Prostate gland (tissue), 2 donors: Measurements from ENCODE around the gene LRRC4B.

Experiments
- POLR2A ChIP-seq: fragments of 450-650 bp; IDR thresholded peaks from one replicate; pipeline ENCODE4 v1.6.1; 2016; ENCODE audit warnings: antibody characterized with exemption, mild to moderate bottlenecking
- POLR2AphosphoS5 ChIP-seq: sonication (generic); formaldehyde crosslinking; IDR thresholded peaks from one replicate; pipeline ENCODE4 v1.6.1; 2017; ENCODE audit warnings: antibody characterized with exemption
- TF ChIP-seq, protein P1 (sequence below), 4 experiments: fragments of 200-600 bp in 2 of 4; fragments of 450-650 bp in 2 of 4; sonication (generic) in 2 of 4; IDR thresholded peaks; 1 replicate in 3 of 4; 2 replicates in 1 of 4; pipeline ENCODE4 v1.5.1; 2016 to 2019; ENCODE audit warnings: antibody characterized with exemption in 4 of 4, mild to moderate bottlenecking in 2 of 4, moderate library complexity in 2 of 4

DNA sequence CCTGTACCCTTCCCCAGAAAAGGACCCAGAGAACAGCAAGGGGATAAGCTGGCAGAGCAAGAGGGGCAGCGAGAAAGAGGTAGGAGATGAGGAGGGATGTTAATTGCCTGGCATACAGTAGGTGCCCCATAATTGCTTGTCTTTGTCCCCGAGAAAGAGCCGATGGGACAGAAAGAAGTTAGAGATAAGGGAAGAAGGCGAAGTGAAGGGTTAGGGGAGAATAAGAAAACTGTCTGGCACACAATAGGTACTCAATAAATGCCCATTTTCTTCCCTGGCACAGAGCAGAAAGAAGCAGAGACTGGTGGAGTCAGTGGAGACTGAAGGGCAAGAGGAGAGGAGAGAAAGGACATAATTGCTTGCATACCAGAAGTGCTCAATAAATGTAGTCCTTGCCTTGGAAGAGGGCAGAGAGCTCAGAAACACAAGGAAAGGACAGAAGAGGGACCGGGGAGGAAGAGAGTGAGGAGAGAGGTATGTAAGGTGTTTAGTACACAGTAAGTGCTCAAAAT, 73.2 kb downstream of the LRRC4B start:
- TF ChIP-seq POLR2A (no peak), POLR2AphosphoS5 (no peak)
- TF ChIP-seq, protein P1, sequence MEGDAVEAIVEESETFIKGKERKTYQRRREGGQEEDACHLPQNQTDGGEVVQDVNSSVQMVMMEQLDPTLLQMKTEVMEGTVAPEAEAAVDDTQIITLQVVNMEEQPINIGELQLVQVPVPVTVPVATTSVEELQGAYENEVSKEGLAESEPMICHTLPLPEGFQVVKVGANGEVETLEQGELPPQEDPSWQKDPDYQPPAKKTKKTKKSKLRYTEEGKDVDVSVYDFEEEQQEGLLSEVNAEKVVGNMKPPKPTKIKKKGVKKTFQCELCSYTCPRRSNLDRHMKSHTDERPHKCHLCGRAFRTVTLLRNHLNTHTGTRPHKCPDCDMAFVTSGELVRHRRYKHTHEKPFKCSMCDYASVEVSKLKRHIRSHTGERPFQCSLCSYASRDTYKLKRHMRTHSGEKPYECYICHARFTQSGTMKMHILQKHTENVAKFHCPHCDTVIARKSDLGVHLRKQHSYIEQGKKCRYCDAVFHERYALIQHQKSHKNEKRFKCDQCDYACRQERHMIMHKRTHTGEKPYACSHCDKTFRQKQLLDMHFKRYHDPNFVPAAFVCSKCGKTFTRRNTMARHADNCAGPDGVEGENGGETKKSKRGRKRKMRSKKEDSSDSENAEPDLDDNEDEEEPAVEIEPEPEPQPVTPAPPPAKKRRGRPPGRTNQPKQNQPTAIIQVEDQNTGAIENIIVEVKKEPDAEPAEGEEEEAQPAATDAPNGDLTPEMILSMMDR (IDR thresholded peaks at IDR 0.05): no peak
